MM.1S (cell line): ENCODE measurements around the gene CCDC92B.

ENCODE experiments used
- DNase-seq: peaks from one replicate; pipeline ENCODE4 v3.0.0-alpha.2; 2015
- H2AFZ ChIP-seq: fragments of 300-600 bp; sonication (generic); 2 replicates; pipeline ENCODE4 v1.6.0; 2016; ENCODE audit warnings: antibody characterized with exemption, low read length
- H3F3A ChIP-seq: fragments of 300-600 bp; sonication (generic); 2 replicates; pipeline ENCODE4 v1.6.1; 2016; ENCODE audit warnings: mild to moderate bottlenecking, antibody characterized with exemption, low read length, moderate library complexity, mixed read lengths; ENCODE audit not compliant: insufficient read depth
- H3K27ac ChIP-seq: fragments of 300-600 bp; sonication (generic); 2 replicates; pipeline ENCODE4 v1.5.1; 2016; ENCODE audit warnings: mild to moderate bottlenecking, low read length
- H3K27me3 ChIP-seq: fragments of 300-600 bp; sonication (generic); replicated peaks from 2 replicates; pipeline ENCODE4 v1.6.0; 2016; ENCODE audit warnings: low read length; ENCODE audit not compliant: insufficient read depth
- H3K36me3 ChIP-seq: fragments of 300-600 bp; sonication (generic); replicated peaks from 2 replicates; pipeline ENCODE4 v1.6.1; 2016; ENCODE audit warnings: mild to moderate bottlenecking, low read length, mixed read lengths; ENCODE audit not compliant: insufficient read depth
- H3K4me1 ChIP-seq: fragments of 300-600 bp; sonication (generic); 2 replicates; pipeline ENCODE4 v1.6.1; 2016; ENCODE audit warnings: low read length, mixed read lengths
- H3K4me2 ChIP-seq: fragments of 300-600 bp; sonication (generic); 2 replicates; pipeline ENCODE4 v1.6.0; 2016; ENCODE audit warnings: low read depth, low read length
- H3K4me3 ChIP-seq: fragments of 300-600 bp; sonication (generic); 2 replicates; pipeline ENCODE4 v1.5.1; 2016; ENCODE audit warnings: low read length, mixed read lengths
- H3K79me2 ChIP-seq: fragments of 300-600 bp; sonication (generic); 2 replicates; pipeline ENCODE4 v1.6.1; 2016; ENCODE audit warnings: mixed run types, low read length, mixed read lengths
- H3K9ac ChIP-seq: fragments of 300-600 bp; sonication (generic); 2 replicates; pipeline ENCODE4 v1.6.1; 2016; ENCODE audit warnings: low read length, mixed read lengths
- H3K9me2 ChIP-seq: fragments of 300-600 bp; sonication (generic); replicated peaks from 2 replicates; pipeline ENCODE4 v1.6.1; 2016; ENCODE audit warnings: mild to moderate bottlenecking, low read length, mixed read lengths; ENCODE audit not compliant: insufficient read depth
- H3K9me3 ChIP-seq: fragments of 300-600 bp; sonication (generic); replicated peaks from 2 replicates; pipeline ENCODE4 v1.6.1; 2016; ENCODE audit warnings: mild to moderate bottlenecking, low read length, mixed read lengths; ENCODE audit not compliant: insufficient read depth
- H4K20me1 ChIP-seq: fragments of 300-600 bp; sonication (generic); 2 replicates; pipeline ENCODE4 v1.6.1; 2016; ENCODE audit warnings: mild to moderate bottlenecking, low read length, moderate library complexity, mixed read lengths; ENCODE audit not compliant: insufficient read depth
- EZH2 ChIP-seq: fragments of 300-600 bp; sonication (generic); optimal IDR thresholded peaks from 2 replicates; pipeline ENCODE3; 2017; ENCODE audit warnings: low read depth, mild to moderate bottlenecking, antibody characterized with exemption, low read length, mixed read lengths
- EZH2phosphoT487 ChIP-seq: fragments of 300-600 bp; sonication (generic); IDR thresholded peaks from 2 replicates; pipeline ENCODE4 v1.6.1; 2018; ENCODE audit warnings: antibody characterized with exemption, low read length
- TF ChIP-seq, protein P1 (sequence below): fragments of 300-600 bp; sonication (generic); IDR thresholded peaks from 2 replicates; pipeline ENCODE4 v1.5.1; 2016; ENCODE audit warnings: antibody characterized with exemption, low read length, mixed read lengths

Gene CCDC92B

DNA sequence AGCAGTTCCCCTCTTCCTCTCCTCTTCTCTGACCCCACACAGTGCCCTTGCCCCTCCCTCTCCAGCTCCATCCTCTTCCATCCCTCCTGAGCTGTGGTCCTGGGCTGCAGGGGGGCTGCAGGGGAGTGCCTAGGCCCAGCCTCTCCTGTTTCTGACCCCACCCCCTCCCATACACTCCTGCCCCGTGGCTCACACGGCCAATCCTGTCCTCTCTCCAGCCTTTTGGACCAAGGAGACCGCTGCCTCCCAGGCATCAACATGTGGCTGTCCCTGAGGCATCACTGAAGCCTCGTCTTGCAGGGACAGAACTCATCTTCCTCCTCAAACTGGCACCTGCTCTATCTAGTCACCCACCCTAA, 44.6 kb downstream of the CCDC92B start:
- Histone ChIP-seq H3K79me2 (peaks cover 67% of the 10 kb centered on the region), H3K9ac (no peak overlapping the region), H3K4me1 (0 out of 2 replicates have a peak, but pooled peaks cover 6% of the 10 kb centered on the region), H3K4me3 (no peak overlapping the region), H4K20me1 (peaks cover 46% of the 10 kb centered on the region), H3F3A (no peaks in the 10 kb centered on the region), H3K4me2 (no peak overlapping the region), H3K9me2 (no peaks in the 10 kb centered on the region), H3K9me3 (no peaks in the 10 kb centered on the region), H3K27me3 (no peaks in the 10 kb centered on the region), H2AFZ (no peak overlapping the region), H3K36me3 (no peaks in the 10 kb centered on the region; the same call in 1 of the 2 replicates), H3K27ac (no peak overlapping the region)
- DNase-seq = no peak
- TF ChIP-seq EZH2 (no peak), EZH2phosphoT487 (no peak)
- TF ChIP-seq, protein P1, sequence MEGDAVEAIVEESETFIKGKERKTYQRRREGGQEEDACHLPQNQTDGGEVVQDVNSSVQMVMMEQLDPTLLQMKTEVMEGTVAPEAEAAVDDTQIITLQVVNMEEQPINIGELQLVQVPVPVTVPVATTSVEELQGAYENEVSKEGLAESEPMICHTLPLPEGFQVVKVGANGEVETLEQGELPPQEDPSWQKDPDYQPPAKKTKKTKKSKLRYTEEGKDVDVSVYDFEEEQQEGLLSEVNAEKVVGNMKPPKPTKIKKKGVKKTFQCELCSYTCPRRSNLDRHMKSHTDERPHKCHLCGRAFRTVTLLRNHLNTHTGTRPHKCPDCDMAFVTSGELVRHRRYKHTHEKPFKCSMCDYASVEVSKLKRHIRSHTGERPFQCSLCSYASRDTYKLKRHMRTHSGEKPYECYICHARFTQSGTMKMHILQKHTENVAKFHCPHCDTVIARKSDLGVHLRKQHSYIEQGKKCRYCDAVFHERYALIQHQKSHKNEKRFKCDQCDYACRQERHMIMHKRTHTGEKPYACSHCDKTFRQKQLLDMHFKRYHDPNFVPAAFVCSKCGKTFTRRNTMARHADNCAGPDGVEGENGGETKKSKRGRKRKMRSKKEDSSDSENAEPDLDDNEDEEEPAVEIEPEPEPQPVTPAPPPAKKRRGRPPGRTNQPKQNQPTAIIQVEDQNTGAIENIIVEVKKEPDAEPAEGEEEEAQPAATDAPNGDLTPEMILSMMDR = no peak

DNA sequence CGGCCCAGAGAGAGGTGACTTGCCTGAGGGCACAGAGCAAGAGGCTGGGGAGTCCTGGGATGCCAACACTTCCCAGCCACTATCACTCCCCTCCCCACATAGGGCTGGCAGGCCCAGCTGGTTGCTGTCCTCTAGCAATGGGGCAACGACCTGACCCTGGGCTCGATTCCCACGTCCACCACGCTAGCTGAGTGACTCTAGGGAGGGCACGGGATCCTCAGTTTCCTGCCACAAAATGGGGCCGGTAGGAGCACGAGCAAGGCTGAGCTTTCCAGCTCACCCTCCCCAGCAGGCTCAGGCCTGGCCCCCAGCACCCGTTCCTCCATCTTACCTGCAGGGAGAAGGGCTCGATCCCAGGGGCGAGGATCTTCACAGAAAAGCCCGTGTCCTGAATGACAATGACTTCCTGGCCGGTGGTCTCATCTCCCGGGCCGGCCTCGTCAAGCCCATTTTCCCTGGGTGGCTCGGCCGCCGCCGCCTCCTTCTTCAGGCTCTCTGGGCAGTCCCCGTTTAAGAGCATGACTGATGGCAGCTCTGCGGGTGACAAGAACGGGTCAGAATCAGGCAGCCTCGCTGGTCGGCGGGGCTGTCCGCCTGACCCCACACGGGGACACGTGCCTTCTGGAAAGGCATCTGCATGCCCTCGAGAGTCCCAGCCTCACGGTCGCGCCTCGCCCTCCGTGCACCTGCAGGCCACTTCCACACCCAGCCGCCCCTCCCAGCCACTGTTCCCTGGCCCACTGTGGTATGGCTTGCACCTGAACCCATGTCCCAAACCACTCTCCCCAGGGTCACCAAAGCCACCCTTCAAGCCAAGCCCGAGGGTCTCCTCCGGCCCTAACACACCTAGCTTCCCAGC, 45.2 kb downstream of the CCDC92B start:
- H3K27me3 ChIP-seq = no peaks in the 10 kb centered on the region
- H3K9me3 ChIP-seq = no peaks in the 10 kb centered on the region
- no peaks in the 10 kb centered on the region for H3K9me2 ChIP-seq
- H3K79me2 ChIP-seq = peaks cover 61% of the 10 kb centered on the region
- no peak overlapping the region for H2AFZ ChIP-seq
- no peaks in the 10 kb centered on the region for H3F3A ChIP-seq
- H3K4me3 ChIP-seq = no peak overlapping the region
- TF ChIP-seq EZH2phosphoT487 = no peak
- TF ChIP-seq, protein P1 = no peak
- no peak for TF ChIP-seq EZH2
- no peak overlapping the region for H3K4me2 ChIP-seq
- H3K36me3 ChIP-seq = no peaks in the 10 kb centered on the region; the same call in 1 of the 2 replicates
- DNase-seq = no peak
- no peak overlapping the region for H3K9ac ChIP-seq
- H3K4me1 ChIP-seq = no peaks in the 10 kb centered on the region
- H3K27ac ChIP-seq = no peak overlapping the region
- H4K20me1 ChIP-seq = peaks cover 40% of the 10 kb centered on the region

GRCh38 chr17:2703606-2704005, 45.8 kb downstream of the CCDC92B start:
- Histone ChIP-seq H4K20me1 (peaks cover 34% of the 10 kb centered on the region), H3K36me3 (no peaks in the 10 kb centered on the region; the same call in 1 of the 2 replicates), H2AFZ (no peak overlapping the region), H3K79me2 (peaks cover 55% of the 10 kb centered on the region), H3K9me2 (no peaks in the 10 kb centered on the region), H3K4me1 (no peaks in the 10 kb centered on the region), H3K9ac (no peak overlapping the region), H3K27ac (no peak overlapping the region), H3K27me3 (no peaks in the 10 kb centered on the region), H3K4me2 (no peak overlapping the region), H3F3A (no peaks in the 10 kb centered on the region), H3K9me3 (no peaks in the 10 kb centered on the region), H3K4me3 (no peak overlapping the region)
- TF ChIP-seq, protein P1 = no peak
- TF ChIP-seq EZH2 (no peak), EZH2phosphoT487 (no peak)
- DNase-seq = no peak
